Keratinocyte (primary cell): ENCODE data around the gene ZBTB49.

Source experiments
- EZH2 ChIP-seq: IDR thresholded peaks from one replicate; pipeline ENCODE4 v1.6.1; 2012; ENCODE audit warnings: inconsistent platforms, mild to moderate bottlenecking, low read length, moderate library complexity
- TF ChIP-seq, protein P1 (sequence below), 3 experiments: IDR thresholded peaks in 1 of 3; conservative IDR thresholded peaks in 1 of 3; optimal IDR thresholded peaks in 1 of 3; 2 replicates in 2 of 3; 3 replicates in 1 of 3; pipeline versions ENCODE3 to v1.5.1; 2011; ENCODE audit warnings: low read length in 3 of 3, mild to moderate bottlenecking in 3 of 3, moderate library complexity in 2 of 3, control low read depth in 1 of 3, inconsistent platforms in 1 of 3; ENCODE audit not compliant: insufficient read depth in 2 of 3; ENCODE audit errors: extremely low read depth in 1 of 3

GRCh38 chr4:4355302-4355701 is 65.3 kb downstream of the ZBTB49 start:
- TF ChIP-seq, protein P1, sequence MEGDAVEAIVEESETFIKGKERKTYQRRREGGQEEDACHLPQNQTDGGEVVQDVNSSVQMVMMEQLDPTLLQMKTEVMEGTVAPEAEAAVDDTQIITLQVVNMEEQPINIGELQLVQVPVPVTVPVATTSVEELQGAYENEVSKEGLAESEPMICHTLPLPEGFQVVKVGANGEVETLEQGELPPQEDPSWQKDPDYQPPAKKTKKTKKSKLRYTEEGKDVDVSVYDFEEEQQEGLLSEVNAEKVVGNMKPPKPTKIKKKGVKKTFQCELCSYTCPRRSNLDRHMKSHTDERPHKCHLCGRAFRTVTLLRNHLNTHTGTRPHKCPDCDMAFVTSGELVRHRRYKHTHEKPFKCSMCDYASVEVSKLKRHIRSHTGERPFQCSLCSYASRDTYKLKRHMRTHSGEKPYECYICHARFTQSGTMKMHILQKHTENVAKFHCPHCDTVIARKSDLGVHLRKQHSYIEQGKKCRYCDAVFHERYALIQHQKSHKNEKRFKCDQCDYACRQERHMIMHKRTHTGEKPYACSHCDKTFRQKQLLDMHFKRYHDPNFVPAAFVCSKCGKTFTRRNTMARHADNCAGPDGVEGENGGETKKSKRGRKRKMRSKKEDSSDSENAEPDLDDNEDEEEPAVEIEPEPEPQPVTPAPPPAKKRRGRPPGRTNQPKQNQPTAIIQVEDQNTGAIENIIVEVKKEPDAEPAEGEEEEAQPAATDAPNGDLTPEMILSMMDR (optimal IDR thresholded peaks at IDR 0.05 in 1 of 3, IDR thresholded peaks at IDR 0.05 in 1 of 3, conservative IDR thresholded peaks at IDR 0.05 in 1 of 3; ENCODE audit: extremely low read depth in 1 of 3, insufficient read depth in 2 of 3, low read length in 3 of 3), result no peak
- no peak for TF ChIP-seq EZH2
